NOMO-1 treated with dmso at 0.1 percent for 144 hours (cell line): ENCODE results near the gene PIGU.
"Not testable (repeated sequence)": the region's sequence is repeated elsewhere in the genome, so short reads cannot be mapped to it uniquely, and the experiment has no call there.

Source experiments
- DNase-seq: peaks from one replicate; lab custom pipeline; 2025; ENCODE audit not compliant: unreplicated experiment; lab: John Stamatoyannopoulos, UW

Gene PIGU, protein sequence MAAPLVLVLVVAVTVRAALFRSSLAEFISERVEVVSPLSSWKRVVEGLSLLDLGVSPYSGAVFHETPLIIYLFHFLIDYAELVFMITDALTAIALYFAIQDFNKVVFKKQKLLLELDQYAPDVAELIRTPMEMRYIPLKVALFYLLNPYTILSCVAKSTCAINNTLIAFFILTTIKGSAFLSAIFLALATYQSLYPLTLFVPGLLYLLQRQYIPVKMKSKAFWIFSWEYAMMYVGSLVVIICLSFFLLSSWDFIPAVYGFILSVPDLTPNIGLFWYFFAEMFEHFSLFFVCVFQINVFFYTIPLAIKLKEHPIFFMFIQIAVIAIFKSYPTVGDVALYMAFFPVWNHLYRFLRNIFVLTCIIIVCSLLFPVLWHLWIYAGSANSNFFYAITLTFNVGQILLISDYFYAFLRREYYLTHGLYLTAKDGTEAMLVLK

DNA sequence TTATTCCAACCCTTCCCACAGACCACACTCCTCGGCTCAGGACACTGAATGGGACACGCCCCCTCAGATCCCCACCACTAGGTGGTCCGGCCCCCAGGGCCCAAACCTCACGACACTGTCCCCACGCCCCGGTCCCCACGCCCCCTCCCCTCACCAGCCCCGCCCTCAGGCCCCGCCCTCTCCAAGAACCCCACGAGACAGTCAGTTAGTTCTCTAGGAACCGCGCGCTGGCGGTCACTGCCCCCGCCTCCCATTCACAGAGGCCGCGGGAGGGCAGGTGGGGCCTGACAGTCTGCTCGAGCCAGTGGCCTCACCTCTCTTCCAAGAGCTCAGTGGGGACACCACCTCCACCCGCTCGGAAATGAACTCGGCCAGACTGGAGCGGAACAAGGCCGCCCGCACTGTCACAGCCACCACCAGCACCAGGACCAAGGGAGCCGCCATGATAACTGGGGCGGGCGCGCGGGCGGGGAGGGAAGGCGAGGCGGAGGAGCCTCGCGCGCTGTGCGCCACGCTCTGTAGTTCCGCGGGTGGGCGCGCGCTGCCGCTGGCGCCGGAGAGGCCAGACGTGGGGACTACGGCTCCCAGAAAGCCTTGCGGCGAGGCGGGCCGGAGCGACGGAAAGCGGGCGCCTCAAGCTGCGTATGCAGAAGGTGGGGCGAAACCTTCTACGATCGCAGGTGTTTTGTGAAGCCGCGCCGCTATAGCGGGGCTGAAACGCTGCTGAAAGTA is at the start of gene PIGU:
TSS of gene PIGU (minus strand) at position 451 of the 732 bp plus-strand sequence. CDS start at position 444, 7 bp downstream.
- DNase-seq, result peak; percentile 97

DNA sequence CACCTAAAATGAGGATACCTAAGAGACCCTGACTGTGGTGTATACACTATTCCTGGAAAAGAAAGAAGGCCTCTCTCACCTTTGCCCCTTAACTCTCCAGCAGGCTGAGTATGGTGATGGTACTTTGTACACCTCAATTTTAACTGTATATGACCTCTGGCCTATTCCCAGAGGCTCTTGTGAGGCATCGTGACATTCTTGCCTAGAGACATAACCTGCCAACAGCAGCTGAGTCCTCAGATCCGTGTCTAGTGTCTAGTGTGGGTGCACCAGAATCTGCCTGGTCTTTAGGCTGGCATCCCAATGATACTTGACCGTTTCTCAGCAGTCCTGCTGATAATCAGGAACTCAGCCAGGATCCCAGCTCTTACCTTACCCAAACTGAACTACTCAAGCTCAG is 47.3 kb upstream of the PIGU start:
- DNase-seq, result no peak

DNA sequence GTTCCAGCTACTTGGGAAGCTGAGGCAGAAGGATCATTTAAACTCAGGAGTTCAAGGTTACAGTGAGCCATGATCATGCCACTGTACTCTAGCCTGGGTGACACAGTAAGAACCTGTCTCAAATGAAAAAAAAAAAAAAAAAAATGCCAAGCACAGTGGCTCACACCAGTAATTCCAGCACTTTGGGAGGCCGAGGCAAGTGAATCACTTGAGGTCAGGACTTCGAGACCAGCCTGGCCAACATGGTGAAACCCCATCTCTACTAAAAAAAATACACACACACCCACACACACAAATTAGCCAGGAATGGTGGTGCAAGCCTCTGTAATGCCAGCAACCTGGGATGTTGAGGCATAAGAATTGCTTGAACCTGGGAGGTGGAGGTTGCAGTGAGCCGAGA is 45.7 kb upstream of the PIGU start:
- not testable (repeated sequence) for DNase-seq

DNA sequence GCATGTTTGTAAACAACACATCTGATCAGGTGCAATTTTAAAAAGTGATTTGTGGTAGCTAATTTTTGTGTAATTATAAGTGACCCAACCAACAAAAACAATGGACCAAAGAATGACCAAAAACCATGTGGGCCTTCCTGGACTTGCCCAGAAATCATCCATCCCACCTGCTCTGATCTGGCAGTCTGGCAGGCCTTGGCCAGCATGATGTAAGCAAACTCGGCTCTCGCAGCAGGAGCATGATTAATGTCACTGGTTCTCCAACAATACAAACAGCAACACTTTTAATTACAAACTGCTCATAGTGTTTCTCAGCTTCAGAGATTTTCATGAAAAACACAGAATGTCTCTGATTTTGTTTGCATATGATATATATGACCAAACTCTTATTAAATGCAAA is 43.4 kb upstream of the PIGU start:
- DNase-seq, result no peak

DNA sequence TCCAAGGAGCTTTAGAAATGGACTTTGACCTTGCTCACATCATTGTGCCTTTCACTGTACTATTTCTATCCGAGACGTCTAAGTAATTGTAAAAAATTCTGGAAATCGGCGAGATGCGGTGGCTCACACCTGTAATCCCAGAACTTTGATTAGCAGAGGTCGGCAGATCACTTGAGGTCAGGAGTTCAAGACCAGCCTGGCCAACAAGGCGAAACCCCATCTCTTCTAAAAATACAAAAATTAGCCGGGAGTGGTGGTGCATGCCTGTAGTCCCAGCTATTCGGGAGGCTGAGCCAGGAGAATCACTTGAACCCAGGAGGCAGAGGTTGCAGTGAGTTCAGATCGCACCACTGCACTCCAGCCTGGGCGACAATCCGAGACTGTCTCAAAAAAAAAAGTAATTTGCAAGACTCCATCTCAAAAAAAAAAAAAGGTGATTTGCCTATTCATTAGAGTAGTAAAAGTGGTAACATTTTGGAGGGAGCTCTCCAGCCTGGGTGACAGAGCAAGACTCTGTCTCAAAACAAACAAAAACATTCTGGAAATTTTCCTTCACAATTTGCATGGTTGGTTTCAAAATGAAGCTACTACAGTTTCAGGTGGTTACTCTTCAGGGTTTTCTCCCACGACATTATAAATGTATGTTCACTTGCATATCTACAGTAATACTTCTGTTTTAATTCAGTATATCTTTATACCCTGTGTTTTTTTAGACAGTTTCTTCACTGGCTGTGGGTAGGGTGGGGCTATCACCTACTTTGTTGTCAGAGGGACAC is 42.5 kb upstream of the PIGU start:
- DNase-seq, result not testable (repeated sequence)

DNA sequence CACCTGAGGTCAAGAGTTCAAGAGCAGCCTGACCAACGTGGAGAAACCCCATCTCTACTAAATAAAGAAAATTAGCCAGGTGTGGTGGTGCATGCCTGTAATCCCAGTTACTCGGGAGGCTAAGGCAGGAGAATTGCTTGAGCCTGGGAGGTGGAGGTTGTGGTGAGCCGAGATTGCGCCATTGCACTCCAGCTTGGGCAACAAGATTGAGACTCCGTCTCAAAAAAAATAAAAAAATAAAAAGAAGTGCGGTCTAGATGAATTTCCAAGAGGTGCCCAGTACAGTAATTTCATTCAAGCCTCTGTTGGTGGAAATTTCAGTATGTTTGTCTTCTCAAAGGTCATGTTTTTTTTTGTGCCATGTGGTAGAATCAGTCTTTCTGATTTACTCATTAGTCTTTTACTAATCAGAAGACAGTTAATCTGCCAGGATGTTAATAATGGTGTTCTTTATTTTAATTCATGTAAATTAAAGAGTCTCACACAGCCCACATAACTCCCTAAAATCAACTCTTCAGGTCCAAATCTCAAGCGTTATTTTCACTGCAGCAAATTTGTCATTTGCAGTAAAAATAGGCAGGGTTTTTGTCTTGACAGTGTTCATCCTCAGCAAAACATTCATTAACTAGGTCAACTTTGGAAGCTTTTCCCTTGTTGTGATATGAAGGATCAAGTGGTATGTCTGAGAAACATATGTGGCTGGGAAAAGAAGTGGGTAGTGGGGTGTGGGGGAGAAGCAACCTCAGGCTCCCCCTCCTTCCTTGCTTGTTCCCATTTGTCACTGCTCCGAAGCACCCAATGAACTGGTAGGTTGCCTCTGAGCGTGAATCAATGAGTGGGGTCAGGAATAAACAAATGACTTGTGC is 40.6 kb upstream of the PIGU start:
- no peak for DNase-seq

DNA sequence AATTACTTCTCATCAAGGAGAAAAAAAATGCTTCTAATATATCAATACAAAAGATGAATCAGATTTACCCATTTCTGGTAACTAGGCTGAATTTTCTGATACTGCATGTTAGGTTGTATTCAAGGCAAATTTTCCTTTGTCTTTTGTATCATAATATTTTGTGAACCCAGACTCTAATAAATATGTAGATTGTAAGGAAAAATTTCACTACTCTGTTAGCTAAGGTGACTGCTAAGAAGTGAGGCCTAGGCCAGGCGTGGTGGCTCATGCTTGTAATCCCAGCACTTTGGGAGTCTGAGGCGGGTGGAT is 40.0 kb upstream of the PIGU start:
- DNase-seq, result no peak

DNA sequence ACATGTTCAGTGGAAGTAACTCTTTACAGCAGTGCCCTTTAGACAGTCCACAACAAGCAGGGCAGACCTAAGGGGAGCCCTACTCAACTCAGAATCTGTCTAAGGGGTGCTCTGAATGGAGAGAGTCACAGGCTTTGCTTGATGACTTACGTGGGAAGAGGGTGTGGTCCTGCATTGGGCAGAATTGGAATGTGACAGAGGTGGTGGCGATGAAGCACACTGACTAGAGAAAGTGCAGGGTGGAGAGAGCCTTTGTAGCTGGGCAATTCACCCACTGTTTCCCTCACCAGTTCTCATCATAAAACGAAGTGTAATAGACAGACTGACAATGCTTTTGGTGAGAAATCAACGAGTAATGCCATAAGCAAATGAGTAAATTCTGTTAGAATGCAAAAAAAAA is 38.5 kb upstream of the PIGU start:
- no peak for DNase-seq

DNA sequence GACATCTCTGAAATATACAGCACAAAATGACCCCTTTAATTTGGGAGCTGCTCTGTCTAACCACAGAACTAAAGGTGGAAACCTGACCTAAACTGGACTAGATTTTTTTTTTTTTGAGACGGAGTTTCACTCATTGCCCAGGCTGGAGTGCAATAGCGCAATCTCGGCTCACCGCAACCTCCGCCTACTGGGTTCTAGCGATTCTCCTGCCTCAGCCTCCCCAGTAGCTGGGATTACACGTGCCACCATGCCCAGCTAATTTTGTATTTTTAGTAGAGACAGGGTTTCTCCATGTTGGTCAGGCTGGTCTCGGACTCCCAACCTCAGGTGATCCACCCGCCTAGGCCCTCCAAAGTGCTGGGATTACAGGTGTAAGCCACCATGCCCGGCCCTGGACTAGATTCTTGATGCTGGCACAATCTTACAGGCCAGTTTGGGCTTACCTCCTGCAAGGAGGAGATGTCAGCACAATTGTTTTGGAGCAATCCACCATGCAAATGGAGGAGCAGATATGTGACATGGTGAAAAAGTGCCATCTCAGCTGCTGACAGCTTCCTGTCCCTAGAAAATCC is 37.1 kb upstream of the PIGU start:
- DNase-seq, result not testable (repeated sequence)

DNA sequence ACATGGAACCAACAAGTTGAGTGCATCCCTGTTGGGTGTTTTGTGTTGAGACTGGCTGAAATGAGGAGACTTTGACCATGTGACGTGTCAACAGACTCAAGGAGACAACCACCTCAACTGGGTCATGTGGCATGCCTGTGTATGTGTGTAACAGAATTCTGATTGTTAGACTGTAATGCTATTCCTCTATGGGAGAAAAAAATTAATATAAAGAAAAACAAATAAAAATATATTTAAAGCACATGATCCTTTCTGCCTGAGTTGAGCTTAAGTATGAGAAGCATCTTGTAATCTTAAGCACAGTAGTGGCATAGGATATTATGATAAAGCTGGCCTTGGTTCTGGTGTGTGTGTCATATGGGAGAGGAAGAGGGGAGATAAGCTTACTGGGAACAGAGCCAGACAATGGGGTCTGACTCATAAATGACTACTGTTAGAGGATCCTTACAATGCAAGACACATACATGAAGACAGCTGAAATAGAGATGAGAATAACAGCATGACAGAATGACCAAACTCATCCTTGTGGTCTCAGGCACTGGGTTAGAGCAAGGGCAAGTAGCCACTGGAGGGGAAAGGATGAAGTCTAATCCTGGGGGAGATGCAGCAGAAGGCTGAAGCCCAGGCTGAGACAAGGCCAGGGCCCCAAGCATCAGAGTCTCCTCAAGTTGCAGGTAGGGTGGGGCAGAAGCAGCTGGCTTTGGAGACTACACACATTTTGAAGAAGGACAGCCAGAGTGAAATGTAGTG is 36.5 kb upstream of the PIGU start:
- no peak for DNase-seq

DNA sequence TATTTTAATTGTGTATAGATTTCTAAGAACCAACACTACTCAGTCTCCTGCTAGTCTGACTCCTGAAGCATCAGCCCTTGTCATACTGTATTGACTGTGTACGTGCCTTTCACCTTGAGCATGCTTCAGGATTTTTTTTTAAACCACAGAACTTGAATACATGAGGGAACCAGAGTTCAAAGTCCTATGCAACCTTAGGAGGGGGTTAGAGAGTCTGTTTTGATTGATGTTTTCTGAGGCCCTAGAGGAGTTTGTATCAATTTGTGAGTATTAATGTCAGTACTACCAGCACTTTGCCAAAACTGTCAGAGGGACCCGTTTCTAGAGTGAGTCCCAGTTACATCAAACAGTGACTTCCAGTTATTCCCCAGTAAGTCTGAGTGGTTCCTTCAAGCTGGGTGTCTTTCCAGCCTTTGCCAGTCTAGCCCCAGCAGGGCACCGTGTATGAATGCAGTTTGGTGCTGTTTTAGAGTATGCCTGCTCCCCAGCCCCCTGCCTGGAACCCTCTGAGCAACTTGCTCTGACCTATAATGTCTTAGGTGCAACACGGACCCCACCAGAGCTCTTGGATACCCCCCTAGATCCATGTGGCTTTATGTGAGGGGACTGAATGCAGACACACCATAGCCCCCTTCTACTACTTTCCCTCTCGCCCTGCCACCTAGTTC is 35.8 kb upstream of the PIGU start:
- DNase-seq, result no peak

DNA sequence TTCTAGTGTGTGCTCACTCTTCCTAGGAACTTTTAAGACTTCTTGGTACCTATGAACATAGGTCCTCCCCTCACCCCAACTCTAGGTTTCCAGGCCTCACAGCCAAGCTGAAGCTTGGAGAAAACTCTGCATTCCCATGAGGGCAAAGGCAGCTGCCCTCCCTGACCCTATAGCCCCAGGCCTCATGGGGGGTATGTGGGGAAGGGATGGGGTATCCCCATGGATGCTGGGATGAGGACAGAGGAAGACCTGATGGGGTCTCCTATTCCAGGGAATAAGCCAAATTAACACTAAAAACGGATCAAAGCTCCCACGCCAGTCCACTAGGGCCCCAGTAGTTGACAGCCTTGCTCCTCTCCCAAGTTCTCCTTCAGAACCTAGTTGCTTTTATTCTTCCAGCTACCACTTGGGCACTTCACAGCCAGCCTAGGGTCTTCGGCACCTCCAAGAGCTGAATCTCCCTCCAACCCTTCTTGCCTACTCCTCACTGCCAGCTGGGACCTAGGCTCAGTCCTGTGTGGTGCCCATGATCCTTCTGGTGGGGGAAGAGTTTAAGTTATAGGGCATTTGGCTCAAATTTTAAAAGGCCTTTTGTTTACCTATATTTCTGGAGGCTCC is 35.0 kb upstream of the PIGU start:
- no peak for DNase-seq

DNA sequence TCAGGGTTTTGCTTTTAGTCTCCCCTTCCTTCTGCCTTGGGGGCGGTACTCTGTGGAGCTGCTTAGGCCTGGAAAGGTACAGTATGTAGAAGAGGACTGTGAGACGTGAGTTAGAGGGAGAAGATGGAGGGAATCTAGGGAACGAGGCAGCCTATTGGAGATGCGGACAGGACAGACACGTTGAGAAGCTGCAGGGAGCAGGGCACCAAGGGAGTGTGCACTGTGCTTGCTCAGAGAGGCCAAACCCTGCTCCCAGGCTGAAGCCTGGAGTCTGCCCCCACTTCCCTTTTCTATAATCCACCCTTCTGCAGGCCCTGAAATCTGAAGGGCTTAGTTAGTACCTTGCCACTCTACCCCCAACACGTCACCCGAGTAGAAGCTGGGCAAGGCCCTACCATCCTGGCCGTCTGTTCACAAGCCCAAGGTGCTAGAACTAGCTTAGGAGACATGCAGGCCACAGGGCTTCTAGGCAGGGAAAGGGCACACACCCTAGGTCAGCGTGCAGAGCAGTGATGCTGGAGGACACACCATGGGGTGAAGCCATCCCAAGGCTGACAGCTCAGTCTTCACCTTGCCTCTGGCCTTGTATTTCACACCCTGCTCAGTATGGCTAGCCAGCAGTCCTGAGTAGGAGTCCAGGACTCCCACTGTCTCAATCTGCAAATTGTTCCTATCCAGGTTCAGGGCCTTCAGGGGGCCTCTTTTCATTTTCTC is 34.1 kb upstream of the PIGU start:
- no peak for DNase-seq

DNA sequence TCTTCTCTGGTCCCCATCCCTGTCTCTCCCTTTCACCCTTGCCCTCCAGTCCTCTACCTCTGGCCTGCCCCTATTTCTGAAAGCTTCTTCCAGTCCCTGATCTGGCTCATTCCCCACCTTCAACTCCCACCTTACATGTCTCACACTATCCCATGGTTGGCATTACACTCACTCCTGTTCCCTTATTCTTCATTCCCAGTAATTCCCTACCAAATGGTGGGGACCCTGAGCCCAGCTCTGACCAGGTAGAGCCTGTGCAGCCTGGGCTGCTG is 33.6 kb upstream of the PIGU start:
- DNase-seq, result no peak

DNA sequence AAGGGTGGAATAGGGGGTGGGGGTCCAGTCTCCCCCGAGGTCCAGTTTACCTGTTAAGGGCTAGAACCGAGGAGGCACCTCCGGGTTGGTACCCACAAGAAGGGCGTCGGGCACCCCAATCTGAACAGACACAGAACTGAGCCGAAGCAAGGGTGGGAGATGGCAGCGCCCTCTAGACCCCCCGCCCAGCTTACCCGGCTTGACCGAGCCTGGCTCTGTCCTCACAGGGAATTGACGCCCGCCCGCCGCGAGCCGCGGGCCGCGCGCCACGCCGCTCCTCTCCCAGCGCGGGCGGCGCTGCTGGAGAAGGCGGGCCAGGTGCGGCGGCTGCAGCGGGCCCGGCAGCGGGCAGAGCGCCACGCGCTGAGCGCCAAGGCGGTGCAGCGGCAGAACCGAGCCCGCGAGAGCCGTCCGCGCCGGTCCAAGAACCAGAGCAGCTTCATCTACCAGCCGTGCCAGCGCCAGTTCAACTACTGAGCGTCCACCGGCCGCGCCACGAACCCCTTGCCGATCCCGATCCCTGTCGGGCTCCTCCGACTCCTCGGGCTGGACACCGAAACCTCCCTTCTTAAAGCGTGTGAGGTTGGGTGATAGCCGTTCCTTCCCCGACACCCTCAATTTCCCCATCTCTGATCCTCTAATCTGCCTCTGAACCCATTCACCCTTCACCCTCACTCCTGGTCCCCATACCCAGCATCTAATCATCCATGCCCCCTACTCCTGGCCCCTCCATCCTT is 33.1 kb upstream of the PIGU start:
- peak; percentile 41 for DNase-seq

DNA sequence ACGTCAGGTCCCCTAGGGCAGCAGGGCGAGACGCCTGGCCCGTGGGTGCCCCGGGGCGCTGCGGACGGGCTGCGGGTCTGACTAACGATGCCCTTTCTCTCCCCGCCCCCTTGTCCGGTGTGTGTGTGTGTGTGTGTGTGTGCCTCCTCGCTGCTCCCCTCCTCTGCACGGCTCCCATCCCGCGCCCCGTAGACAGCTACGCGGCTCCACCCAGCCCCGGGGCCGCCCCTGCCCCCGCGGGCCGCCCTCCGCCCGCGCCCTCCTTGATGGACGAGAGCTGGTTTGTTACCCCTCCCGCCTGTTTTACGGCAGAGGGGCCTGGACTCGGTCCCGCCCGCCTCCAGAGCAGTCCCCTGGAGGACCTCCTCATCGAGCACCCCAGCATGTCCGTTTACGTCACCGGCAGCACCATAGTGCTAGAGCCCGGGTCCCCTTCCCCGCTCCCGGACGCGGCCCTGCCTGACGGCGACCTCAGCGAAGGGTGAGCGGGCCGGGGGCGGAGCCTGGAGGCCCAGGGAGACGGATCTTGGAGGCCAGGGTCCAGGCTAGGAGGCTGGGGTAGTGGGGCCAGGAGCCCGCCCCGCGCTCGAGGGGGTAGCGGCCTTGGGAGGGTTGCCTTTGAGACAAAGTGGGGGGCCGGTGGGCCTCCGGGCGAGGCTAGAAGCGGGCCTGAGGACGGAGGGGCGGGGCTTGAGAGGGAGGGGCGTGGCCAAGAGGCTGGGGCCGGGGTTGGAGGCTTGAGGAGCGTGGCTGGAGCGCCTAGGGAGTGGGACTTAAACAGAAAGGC is 32.3 kb upstream of the PIGU start:
- no peak for DNase-seq

DNA sequence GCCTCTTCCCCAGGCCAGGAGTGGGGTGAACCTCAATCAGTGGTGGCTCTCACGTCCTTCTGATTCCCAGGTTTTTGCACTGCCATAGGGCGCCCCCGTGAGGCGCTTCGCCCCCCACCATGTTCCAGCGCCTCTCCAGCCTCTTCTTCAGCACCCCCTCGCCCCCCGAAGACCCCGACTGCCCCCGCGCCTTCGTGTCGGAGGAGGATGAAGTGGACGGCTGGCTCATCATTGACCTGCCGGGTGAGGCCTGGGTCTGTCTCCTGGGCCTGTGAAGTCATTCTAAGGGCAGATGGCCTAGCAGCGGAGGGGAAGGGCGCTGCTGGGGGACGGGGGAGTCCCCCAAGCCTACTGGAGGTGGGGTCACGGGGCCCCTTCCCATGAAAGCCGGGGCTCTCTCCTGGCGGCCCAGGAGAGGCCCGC is 31.7 kb upstream of the PIGU start:
- DNase-seq, result no peak
